Body of pancreas (tissue), 4 donors: ENCODE results near the gene ADGRF3.

Experiments
- POLR2A ChIP-seq, 3 donors: fragments of 450-650 bp; IDR thresholded peaks; one replicate each; pipeline ENCODE4 v1.6.1; 2016; ENCODE audit warnings: antibody characterized with exemption in 3 of 3, mild to moderate bottlenecking in 2 of 3
- TF ChIP-seq, protein P1 (sequence below), 7 experiments: fragments of 450-650 bp in 4 of 7; fragments of 200-600 bp in 3 of 7; sonication (generic) in 3 of 7; IDR thresholded peaks; one replicate each; pipeline ENCODE4 v1.5.1; 2016 to 2019; ENCODE audit warnings: antibody characterized with exemption in 7 of 7

DNA sequence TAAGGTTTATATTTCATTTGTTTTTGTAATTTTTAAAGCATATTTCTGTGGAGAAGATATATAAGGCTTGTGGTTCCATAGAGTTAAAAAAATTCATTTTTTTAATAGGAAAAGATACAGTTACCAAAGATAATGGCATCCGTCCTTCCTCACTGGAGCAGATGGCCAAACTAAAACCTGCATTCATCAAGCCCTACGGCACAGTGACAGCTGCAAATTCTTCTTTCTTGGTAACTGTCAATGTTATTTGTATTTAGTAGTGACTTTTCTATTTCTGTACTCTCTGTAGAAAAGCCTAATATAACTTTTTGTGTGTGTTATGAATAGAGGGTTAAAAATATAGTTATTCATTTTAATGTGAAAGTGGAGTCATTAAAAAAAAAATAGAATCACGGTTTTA lies 66.7 kb downstream of the ADGRF3 start:
- TF ChIP-seq, protein P1, sequence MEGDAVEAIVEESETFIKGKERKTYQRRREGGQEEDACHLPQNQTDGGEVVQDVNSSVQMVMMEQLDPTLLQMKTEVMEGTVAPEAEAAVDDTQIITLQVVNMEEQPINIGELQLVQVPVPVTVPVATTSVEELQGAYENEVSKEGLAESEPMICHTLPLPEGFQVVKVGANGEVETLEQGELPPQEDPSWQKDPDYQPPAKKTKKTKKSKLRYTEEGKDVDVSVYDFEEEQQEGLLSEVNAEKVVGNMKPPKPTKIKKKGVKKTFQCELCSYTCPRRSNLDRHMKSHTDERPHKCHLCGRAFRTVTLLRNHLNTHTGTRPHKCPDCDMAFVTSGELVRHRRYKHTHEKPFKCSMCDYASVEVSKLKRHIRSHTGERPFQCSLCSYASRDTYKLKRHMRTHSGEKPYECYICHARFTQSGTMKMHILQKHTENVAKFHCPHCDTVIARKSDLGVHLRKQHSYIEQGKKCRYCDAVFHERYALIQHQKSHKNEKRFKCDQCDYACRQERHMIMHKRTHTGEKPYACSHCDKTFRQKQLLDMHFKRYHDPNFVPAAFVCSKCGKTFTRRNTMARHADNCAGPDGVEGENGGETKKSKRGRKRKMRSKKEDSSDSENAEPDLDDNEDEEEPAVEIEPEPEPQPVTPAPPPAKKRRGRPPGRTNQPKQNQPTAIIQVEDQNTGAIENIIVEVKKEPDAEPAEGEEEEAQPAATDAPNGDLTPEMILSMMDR (IDR thresholded peaks at IDR 0.05), result no peak
- TF ChIP-seq POLR2A (IDR thresholded peaks at IDR 0.05), result no peak
